Cardiac fibroblast (primary cell): ENCODE results near the gene FOSL1.
"Not testable (repeated sequence)": the region's sequence is repeated elsewhere in the genome, so short reads cannot be mapped to it uniquely, and the experiment has no call there.

Experiments used
- DNase-seq, 2 donors: peaks; one replicate each; pipeline versions ENCODE4 v3.0.0 to v3.0.0-alpha.2; 2010; ENCODE audit warnings: low read depth in 2 of 2
- H3K4me3 ChIP-seq, 2 donors: replicated peaks in 1 of 2; 1 replicate in 1 of 2; 2 replicates in 1 of 2; pipeline ENCODE4 v1.5.1; 2011; ENCODE audit warnings: low read depth in 2 of 2, low read length in 2 of 2, mild to moderate bottlenecking in 2 of 2, moderate library complexity in 1 of 2
- TF ChIP-seq, protein P1 (sequence below): IDR thresholded peaks from one replicate; pipeline ENCODE4 v1.5.1; 2011; ENCODE audit warnings: low read depth, mild to moderate bottlenecking, low read length, inconsistent platforms

FOSL1 gene

DNA sequence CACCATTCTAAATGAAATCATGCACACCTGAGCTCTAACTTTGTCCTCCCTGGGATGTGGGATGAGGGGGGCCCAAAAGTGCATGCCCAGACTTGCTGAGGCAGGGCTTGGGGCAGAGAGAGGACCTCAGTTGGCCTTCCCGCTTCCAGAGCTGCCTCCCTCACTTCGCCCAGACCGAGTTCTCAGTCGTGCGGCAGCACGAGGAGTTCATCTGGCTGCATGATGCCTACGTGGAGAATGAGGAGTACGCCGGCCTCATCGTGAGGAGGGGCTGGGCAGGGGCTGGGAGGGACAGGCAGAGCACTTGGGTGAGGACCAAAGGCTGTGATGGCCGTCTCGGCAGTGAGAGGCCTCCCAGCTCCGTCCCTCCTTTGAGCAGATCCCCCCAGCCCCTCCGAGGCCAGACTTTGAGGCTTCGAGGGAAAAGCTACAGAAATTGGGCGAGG is 50.4 kb downstream of the FOSL1 start:
- DNase-seq, result no peak
- no peak overlapping the region for H3K4me3 ChIP-seq
- TF ChIP-seq, protein P1, sequence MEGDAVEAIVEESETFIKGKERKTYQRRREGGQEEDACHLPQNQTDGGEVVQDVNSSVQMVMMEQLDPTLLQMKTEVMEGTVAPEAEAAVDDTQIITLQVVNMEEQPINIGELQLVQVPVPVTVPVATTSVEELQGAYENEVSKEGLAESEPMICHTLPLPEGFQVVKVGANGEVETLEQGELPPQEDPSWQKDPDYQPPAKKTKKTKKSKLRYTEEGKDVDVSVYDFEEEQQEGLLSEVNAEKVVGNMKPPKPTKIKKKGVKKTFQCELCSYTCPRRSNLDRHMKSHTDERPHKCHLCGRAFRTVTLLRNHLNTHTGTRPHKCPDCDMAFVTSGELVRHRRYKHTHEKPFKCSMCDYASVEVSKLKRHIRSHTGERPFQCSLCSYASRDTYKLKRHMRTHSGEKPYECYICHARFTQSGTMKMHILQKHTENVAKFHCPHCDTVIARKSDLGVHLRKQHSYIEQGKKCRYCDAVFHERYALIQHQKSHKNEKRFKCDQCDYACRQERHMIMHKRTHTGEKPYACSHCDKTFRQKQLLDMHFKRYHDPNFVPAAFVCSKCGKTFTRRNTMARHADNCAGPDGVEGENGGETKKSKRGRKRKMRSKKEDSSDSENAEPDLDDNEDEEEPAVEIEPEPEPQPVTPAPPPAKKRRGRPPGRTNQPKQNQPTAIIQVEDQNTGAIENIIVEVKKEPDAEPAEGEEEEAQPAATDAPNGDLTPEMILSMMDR, result no peak

DNA sequence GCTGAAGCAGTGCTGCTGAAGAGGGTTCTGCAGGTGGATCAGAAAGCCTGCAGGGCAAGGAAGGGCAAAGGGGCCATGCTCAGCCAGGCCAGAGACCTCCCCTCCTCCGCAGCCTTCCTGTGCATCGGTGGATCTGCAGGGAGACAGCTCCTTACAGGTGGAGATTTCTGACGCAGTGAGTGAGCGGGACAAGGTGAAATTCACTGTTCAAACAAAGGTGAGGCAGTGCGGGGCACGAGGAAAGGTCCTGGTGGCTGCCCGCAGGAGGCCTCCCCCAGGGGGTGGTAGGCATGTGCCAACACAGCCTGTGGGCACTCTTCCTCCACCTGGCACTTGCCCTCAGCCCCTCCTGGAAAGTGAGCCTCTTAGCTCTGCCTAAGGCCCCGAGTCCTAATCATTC is 50.8 kb downstream of the FOSL1 start:
- TF ChIP-seq, protein P1, result no peak
- no peak for DNase-seq
- H3K4me3 ChIP-seq, result no peak overlapping the region

DNA sequence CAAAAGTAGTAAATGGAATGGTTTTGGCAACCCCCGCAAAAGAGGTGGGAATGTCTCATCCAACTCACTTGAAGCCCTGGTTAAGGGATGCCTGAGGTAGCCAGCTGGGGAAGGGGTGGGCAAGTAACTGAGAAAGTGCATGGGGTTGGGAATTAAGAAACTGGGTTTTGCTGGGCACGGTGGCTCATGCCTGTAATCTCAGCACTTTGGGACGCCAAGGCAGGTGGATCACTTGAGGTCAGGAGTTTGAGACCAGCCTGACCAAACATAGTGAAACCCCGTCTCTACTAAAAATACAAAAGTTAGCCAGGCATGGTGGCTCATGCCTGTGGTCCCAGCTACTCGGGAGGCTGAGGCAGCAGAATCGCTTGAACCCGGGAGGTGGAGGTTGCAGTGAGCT is 51.5 kb downstream of the FOSL1 start:
- not testable (repeated sequence) for DNase-seq, H3K4me3 ChIP-seq

DNA sequence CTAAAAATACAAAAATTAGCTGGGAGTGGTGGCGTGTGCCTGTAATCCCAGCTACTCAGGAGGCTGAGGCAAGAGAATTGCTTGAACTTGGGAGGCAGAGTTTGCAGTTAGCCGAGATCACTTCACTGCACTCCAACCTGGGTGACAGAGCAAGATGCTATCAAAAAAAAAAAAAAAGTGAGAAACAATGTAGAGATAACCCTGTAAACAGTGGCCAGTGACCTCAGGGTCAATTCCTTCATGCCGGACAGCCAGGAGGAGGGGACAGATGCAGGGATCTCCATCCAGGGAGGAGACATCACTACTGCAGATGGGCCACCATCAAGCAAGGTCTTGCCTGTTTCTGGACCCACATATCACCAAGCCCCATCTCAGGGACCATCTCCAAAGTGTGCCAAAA is 52.4 kb downstream of the FOSL1 start:
- TF ChIP-seq, protein P1, result no peak
- no peak for DNase-seq

DNA sequence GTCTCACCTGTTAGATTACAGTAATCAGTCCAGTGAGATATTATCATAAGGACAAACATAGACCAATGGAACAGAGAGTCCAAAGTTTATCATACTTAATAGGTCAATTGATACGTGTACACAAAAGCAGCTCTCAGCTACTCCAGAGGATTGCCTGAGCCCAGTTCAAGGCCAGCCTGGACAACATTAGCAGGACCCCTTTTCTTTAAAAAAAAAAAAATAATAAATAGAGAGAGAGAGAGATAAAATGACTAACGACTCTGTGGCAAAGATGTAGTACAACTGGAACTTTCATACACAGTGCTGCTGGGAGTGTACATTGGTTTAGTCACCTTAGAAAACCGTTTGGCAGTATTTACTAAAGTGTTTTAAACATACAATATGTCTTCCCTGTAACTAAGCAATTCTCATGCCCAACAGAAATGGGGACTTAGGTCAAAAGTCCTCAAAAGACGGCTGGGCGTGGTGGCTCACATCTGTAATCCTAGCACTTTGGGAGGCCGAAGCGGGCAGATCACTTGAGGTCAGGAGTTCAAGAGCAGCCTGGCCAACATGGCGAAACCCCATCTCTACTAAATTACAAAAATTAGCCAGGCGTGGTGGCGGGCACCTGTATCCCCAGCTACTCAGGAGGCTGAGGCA is 55.8 kb downstream of the FOSL1 start:
- H3K4me3 ChIP-seq, result no peak overlapping the region
- no peak for DNase-seq
- TF ChIP-seq, protein P1, result no peak

More for the DNA sequence above, 52.4 kb downstream of the FOSL1 start:
- no peak overlapping the region for H3K4me3 ChIP-seq

DNA sequence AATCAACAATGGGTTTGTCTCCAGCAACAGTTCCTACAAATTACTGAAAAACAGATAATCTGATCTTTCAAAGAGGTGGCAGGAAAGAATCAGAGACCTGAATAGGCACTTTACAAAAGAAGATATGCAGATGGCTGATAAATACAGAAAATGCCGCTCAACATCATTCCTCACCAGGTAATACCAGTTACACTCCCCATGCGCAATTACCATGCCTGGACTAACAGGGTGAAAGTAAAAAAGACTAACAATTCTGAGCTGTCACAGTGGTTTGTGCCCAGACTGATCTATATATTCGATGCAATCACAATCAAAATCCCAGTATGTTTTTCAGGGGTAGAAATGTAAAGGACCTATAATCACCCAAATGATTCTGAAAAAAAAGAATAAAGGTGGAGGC is 56.4 kb downstream of the FOSL1 start:
- no peak overlapping the region for H3K4me3 ChIP-seq
- TF ChIP-seq, protein P1, result no peak
- DNase-seq, result no peak

DNA sequence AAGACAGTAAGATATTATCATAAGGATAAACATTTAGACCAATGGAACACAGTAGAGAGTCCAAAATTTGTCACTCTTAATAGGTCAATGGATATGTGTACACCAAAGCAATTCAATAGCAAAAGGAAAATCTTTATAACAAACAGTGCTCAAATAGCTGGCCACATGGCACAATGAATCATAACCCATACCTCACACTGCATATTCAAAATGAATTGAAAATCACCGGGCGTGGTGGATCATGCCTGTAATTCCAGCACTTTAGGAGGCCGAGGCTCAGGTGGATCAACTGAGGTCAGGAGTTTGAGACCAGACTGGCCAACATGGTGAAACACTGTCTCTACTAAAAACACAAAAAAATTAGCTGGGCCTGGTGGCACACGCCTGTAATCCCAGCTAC is 58.0 kb downstream of the FOSL1 start:
- no peak overlapping the region for H3K4me3 ChIP-seq
- TF ChIP-seq, protein P1, result no peak
- DNase-seq, result no peak
